A549 (cell line): ENCODE data around the gene ATP6V1G3. TPM values are rescaled to one million over a fixed set of nuclear protein-coding genes. Genes with fewer than 3 reads are reported as not detected.

ENCODE experiments used
- ATAC-seq, 2 experiments: fragments of 200-7000 bp in 1 of 2; fragments of >200 bp in 1 of 2; cut with Nextera tagmentation in 1 of 2; cut with Tn5 transposase in 1 of 2; 3 replicates each; pipeline versions ENCODE4 v1.8.0 to v1.9.1; 2018 to 2020; ENCODE audit warnings: mild to moderate bottlenecking in 1 of 2, moderate library complexity in 1 of 2
- CTCF ChIA-PET: fragments of 300-600 bp; sonication (Branson Sonifier 250); formaldehyde crosslinking; extraction: SDS; loops from one replicate; lab custom pipeline; 2021; ENCODE audit warnings: antibody characterized with exemption, inconsistent platforms; lab: Yijun Ruan, JAX
- POLR2A ChIA-PET: fragments of 350-600 bp; formaldehyde crosslinking; extraction: SDS; loops from one replicate; lab custom pipeline; 2021; ENCODE audit warnings: antibody characterized with exemption, inconsistent platforms; lab: Yijun Ruan, JAX
- DNase-seq, 2 experiments: peaks; one replicate each; pipeline versions ENCODE4 v3.0.0 to v3.0.0-alpha.2; 2011 to 2016; ENCODE audit warnings: low read depth in 1 of 2, low spot score in 1 of 2
- FAIRE-seq: peaks from 2 replicates; lab custom pipeline; 2011; peaks lifted over from hg19 to GRCh38; lab: Jason Lieb, UNC
- H3K27ac ChIP-seq, 2 experiments: fragments of >200 bp; sonication (Bioruptor Twin); formaldehyde crosslinking; 3 replicates each; pipeline ENCODE4 v1.5.1; 2016 to 2017
- H3K4me1 ChIP-seq: fragments of >200 bp; sonication (Bioruptor Twin); formaldehyde crosslinking; 3 replicates; pipeline ENCODE4 v1.6.1; 2016
- H3K4me2 ChIP-seq: fragments of >200 bp; sonication (Bioruptor Twin); formaldehyde crosslinking; 3 replicates; pipeline ENCODE4 v1.6.1; 2016
- H3K4me3 ChIP-seq: fragments of >200 bp; sonication (Bioruptor Twin); formaldehyde crosslinking; 3 replicates; pipeline ENCODE4 v1.5.1; 2016
- H3K9me3 ChIP-seq: fragments of >200 bp; sonication (Bioruptor Twin); formaldehyde crosslinking; 3 replicates; pipeline ENCODE4 v1.6.1; 2016
- CEBPB ChIP-seq, 2 experiments: fragments of >200 bp in 1 of 2; sonication (Bioruptor Twin) in 1 of 2; formaldehyde crosslinking in 1 of 2; IDR thresholded peaks; 2 replicates each; pipeline ENCODE4 v1.6.1; 2012 to 2016
- EHF ChIP-seq: fragments of 250-450 bp; sonication (Bioruptor Pico); IDR thresholded peaks from 2 replicates; pipeline ENCODE4 v1.5.0; 2020; ENCODE audit warnings: mild to moderate bottlenecking
- EHMT2 ChIP-seq: fragments of 200-600 bp; sonication (generic); IDR thresholded peaks from 2 replicates; pipeline ENCODE4 v1.6.1; 2016; ENCODE audit warnings: antibody characterized with exemption, low read depth, mild to moderate bottlenecking, moderate library complexity
- FOSL2 ChIP-seq, 2 experiments: fragments of 450-650 bp in 1 of 2; fragments of >200 bp in 1 of 2; sonication (Bioruptor Twin) in 1 of 2; formaldehyde crosslinking; IDR thresholded peaks; 2 replicates each; pipeline versions ENCODE4 v1.5.0 to v1.6.1; 2016 to 2020; ENCODE audit warnings: mild to moderate bottlenecking in 1 of 2, moderate library complexity in 1 of 2
- FOXS1 ChIP-seq: fragments of 250-450 bp; sonication (Bioruptor Pico); IDR thresholded peaks from 2 replicates; pipeline ENCODE4 v1.5.0; 2020; ENCODE audit warnings: mild to moderate bottlenecking, moderate library complexity
- HDAC2 ChIP-seq: fragments of 200-600 bp; sonication (generic); IDR thresholded peaks from 2 replicates; pipeline ENCODE4 v1.6.1; 2016
- HEYL ChIP-seq: fragments of 250-450 bp; sonication (Bioruptor Pico); IDR thresholded peaks from 2 replicates; pipeline ENCODE4 v1.8.0; 2021; ENCODE audit warnings: mild to moderate bottlenecking, moderate library complexity
- HOXA7 ChIP-seq: fragments of 250-450 bp; sonication (Bioruptor Pico); IDR thresholded peaks from 2 replicates; pipeline ENCODE4 v1.5.0; 2020; ENCODE audit warnings: mild to moderate bottlenecking, moderate library complexity
- JUNB ChIP-seq: fragments of >200 bp; sonication (Bioruptor Twin); formaldehyde crosslinking; IDR thresholded peaks from 2 replicates; pipeline ENCODE4 v1.6.1; 2016
- MAZ ChIP-seq: fragments of 150-350 bp; IDR thresholded peaks from 2 replicates; pipeline ENCODE4 v1.6.1; 2014; ENCODE audit warnings: antibody characterized with exemption, low read depth, low read length, borderline replicate concordance
- NPAS2 ChIP-seq: fragments of 250-450 bp; sonication (Bioruptor Pico); IDR thresholded peaks from 2 replicates; pipeline ENCODE4 v1.8.0; 2022; ENCODE audit warnings: mild to moderate bottlenecking, moderate library complexity, borderline replicate concordance
- NR3C1 ChIP-seq: fragments of >200 bp; sonication (Bioruptor Twin); formaldehyde crosslinking; IDR thresholded peaks from 3 replicates; pipeline ENCODE4 v1.6.1; 2017
- POLR2A ChIP-seq: IDR thresholded peaks from 2 replicates; pipeline ENCODE4 v1.6.1; 2012; ENCODE audit warnings: mild to moderate bottlenecking, low read length
- POLR2AphosphoS2 ChIP-seq: conservative IDR thresholded peaks from 2 replicates; pipeline ENCODE4 v1.6.1; 2012; ENCODE audit warnings: low read length, improper control_type of control experiment, inconsistent platforms
- RAD21 ChIP-seq, 2 experiments: fragments of >200 bp in 1 of 2; sonication (Bioruptor Twin) in 1 of 2; formaldehyde crosslinking in 1 of 2; IDR thresholded peaks in 1 of 2; conservative IDR thresholded peaks in 1 of 2; 2 replicates in 1 of 2; 3 replicates in 1 of 2; pipeline ENCODE4 v1.6.1; 2012 to 2018; ENCODE audit warnings: inconsistent platforms in 1 of 2
- RCOR1 ChIP-seq: fragments of 150-350 bp; IDR thresholded peaks from 2 replicates; pipeline ENCODE4 v1.6.1; 2014; ENCODE audit warnings: antibody characterized with exemption, low read length, low read depth
- RFX5 ChIP-seq: fragments of 450-650 bp; IDR thresholded peaks from 2 replicates; pipeline ENCODE4 v1.7.1; 2014; ENCODE audit warnings: antibody characterized with exemption, mild to moderate bottlenecking, moderate library complexity
- RNF2 ChIP-seq: fragments of 200-600 bp; sonication (generic); IDR thresholded peaks from 2 replicates; pipeline ENCODE4 v1.6.1; 2016; ENCODE audit warnings: low read depth, mild to moderate bottlenecking, antibody characterized with exemption, moderate library complexity, borderline replicate concordance
- TFCP2L1 ChIP-seq: fragments of 250-450 bp; sonication (Bioruptor Pico); IDR thresholded peaks from 2 replicates; pipeline ENCODE4 v1.5.0; 2021; ENCODE audit warnings: mild to moderate bottlenecking
- ZFP36 ChIP-seq: fragments of 450-650 bp; IDR thresholded peaks from 2 replicates; pipeline ENCODE4 v1.6.1; 2014; ENCODE audit warnings: borderline replicate concordance; ENCODE audit not compliant: partially characterized antibody
- ZSCAN20 ChIP-seq: fragments of 250-450 bp; sonication (Bioruptor Pico); IDR thresholded peaks from 2 replicates; pipeline ENCODE4 v1.8.0; 2022; ENCODE audit warnings: mild to moderate bottlenecking, moderate library complexity
- WGBS: methylation state at CpG from one replicate; pipeline ENCODE4 v1.1.6; 2017; ENCODE audit errors: missing lambda C conversion rate; 5-methylcytosine and 5-hydroxymethylcytosine counted together
- polyA plus RNA-seq, 4 experiments: library from polyadenylated mRNA; depleted of rRNA in 3 of 4; stranded (reverse); fragments of >200 nt; fragmentation: RNase III in 1 of 4; extraction: RNeasy Plus Mini Kit Qiagen cat#74134 plus additional on column Dnase treatment in 1 of 4; gene quantifications; 2 replicates in 3 of 4; 3 replicates in 1 of 4; pipeline ENCODE4 v1.2.3, GENCODE V29; 2011 to 2017
- TF ChIP-seq, protein P1 (sequence below): fragments of 200-600 bp; sonication (generic); IDR thresholded peaks from 2 replicates; pipeline ENCODE4 v1.6.1; 2016; ENCODE audit warnings: antibody characterized with exemption, mild to moderate bottlenecking, moderate library complexity
- TF ChIP-seq, protein P2 (sequence below): fragments of 250-450 bp; sonication (Bioruptor Pico); IDR thresholded peaks from 2 replicates; pipeline ENCODE4 v1.5.0; 2020; ENCODE audit warnings: low read depth, mild to moderate bottlenecking, moderate library complexity
- TF ChIP-seq, protein P3 (sequence below): fragments of 150-350 bp; IDR thresholded peaks from 2 replicates; pipeline ENCODE4 v1.6.1; 2014; ENCODE audit warnings: low read depth, mild to moderate bottlenecking, low read length
- TF ChIP-seq, protein P4 (sequence below): IDR thresholded peaks from 2 replicates; pipeline ENCODE4 v1.6.1; 2012; ENCODE audit warnings: low read depth, borderline replicate concordance
- TF ChIP-seq, protein P5 (sequence below): fragments of >200 bp; sonication (Bioruptor Twin); formaldehyde crosslinking; IDR thresholded peaks from 2 replicates; pipeline ENCODE4 v1.6.1; 2016
- TF ChIP-seq, protein P6 (sequence below): IDR thresholded peaks from 2 replicates; pipeline ENCODE4 v1.6.1; 2012

The ATP6V1G3 gene
- polyA plus RNA-seq, 2 of the 4 experiments (the other 2 are of a cell fraction): not detected

DNA sequence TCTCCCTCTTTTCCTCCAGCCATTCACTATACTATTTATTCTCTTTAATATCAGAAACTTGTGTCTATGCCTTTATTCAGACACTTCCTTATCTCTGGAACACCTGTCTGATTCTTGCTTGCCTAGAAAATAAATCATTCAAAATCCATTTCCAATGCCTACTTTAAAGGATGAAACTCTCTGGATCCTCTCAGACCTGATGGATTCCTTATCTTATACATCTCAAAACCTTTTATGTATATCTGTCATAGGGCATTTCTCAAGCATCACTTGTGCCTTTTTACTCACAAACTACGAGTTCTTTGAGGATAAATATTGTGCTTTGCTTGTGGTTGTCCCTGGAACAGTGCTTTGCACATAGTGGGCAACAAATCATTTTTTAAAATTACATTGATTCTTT lies 3.8 kb upstream of the ATP6V1G3 start:
- ATAC-seq (no peak), DNase-seq (no peak), FAIRE-seq (no peak)
- ChIA-PET POLR2A (no interaction called here), CTCF (no interaction called here)
- Histone ChIP-seq H3K4me1 (no peaks in the 10 kb centered on the region), H3K27ac (no peak overlapping the region), H3K9me3 (no peaks in the 10 kb centered on the region), H3K4me2 (no peak overlapping the region), H3K4me3 (no peak overlapping the region)
- 3% methylated on average over 1 of the region's 1 CpG for WGBS
- TF ChIP-seq, protein P1, sequence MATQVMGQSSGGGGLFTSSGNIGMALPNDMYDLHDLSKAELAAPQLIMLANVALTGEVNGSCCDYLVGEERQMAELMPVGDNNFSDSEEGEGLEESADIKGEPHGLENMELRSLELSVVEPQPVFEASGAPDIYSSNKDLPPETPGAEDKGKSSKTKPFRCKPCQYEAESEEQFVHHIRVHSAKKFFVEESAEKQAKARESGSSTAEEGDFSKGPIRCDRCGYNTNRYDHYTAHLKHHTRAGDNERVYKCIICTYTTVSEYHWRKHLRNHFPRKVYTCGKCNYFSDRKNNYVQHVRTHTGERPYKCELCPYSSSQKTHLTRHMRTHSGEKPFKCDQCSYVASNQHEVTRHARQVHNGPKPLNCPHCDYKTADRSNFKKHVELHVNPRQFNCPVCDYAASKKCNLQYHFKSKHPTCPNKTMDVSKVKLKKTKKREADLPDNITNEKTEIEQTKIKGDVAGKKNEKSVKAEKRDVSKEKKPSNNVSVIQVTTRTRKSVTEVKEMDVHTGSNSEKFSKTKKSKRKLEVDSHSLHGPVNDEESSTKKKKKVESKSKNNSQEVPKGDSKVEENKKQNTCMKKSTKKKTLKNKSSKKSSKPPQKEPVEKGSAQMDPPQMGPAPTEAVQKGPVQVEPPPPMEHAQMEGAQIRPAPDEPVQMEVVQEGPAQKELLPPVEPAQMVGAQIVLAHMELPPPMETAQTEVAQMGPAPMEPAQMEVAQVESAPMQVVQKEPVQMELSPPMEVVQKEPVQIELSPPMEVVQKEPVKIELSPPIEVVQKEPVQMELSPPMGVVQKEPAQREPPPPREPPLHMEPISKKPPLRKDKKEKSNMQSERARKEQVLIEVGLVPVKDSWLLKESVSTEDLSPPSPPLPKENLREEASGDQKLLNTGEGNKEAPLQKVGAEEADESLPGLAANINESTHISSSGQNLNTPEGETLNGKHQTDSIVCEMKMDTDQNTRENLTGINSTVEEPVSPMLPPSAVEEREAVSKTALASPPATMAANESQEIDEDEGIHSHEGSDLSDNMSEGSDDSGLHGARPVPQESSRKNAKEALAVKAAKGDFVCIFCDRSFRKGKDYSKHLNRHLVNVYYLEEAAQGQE: no peak
- TF ChIP-seq EHMT2 (no peak), HDAC2 (no peak), RCOR1 (no peak), FOSL2 (IDR thresholded peaks at IDR 0.05) (no peak), FOSL2 (CRISPR knock-in tag; IDR thresholded peaks at IDR 0.05) (no peak), CEBPB (IDR thresholded peaks at IDR 0.05) (no peak), HEYL (CRISPR knock-in tag) (no peak), ZFP36 (no peak), RFX5 (no peak), EHF (CRISPR knock-in tag) (no peak), ZSCAN20 (no peak), JUNB (no peak), RAD21 (conservative IDR thresholded peaks at IDR 0.05 in 1 of 2, IDR thresholded peaks at IDR 0.05 in 1 of 2) (no peak), TFCP2L1 (CRISPR knock-in tag) (no peak), POLR2A (no peak)
- TF ChIP-seq, protein P2, sequence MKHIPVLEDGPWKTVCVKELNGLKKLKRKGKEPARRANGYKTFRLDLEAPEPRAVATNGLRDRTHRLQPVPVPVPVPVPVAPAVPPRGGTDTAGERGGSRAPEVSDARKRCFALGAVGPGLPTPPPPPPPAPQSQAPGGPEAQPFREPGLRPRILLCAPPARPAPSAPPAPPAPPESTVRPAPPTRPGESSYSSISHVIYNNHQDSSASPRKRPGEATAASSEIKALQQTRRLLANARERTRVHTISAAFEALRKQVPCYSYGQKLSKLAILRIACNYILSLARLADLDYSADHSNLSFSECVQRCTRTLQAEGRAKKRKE: no peak

DNA sequence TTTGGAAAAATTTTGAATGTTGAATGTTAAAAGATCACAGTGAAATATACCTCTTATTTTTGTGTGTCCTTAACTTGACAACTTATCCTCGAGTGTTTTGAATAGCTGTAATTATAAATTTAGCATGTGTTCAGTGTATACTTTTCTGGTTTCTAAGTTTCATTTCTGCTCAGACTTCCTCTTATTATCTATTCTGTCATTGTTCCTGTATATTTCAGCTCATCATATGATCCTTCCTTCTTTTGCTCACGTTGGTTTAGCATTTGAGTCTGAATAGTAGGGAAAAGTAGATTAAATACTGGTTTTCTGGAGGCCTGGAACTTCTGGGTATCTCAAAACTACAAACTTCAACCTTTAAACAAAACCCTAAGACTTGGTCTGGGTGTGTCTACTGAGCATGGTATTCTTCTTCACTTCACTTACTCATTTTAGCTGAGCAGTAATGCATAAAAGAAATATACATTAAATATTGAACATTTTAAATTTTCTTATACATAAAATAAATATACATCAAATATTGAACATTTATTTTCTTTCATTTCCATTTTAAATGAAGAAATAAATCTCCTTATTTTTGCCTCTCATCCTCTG lies 3.3 kb upstream of the ATP6V1G3 start:
- POLR2A ChIA-PET: interaction anchor here (0.9 kb wide), 1 partner anchor 34 kb away, joined by 3 read pairs; no protein-coding TSS in a partner anchor
- Histone ChIP-seq H3K4me3 (no peak overlapping the region), H3K4me2 (no peak overlapping the region)
- no peak for TF ChIP-seq RFX5
- TF ChIP-seq, protein P3, sequence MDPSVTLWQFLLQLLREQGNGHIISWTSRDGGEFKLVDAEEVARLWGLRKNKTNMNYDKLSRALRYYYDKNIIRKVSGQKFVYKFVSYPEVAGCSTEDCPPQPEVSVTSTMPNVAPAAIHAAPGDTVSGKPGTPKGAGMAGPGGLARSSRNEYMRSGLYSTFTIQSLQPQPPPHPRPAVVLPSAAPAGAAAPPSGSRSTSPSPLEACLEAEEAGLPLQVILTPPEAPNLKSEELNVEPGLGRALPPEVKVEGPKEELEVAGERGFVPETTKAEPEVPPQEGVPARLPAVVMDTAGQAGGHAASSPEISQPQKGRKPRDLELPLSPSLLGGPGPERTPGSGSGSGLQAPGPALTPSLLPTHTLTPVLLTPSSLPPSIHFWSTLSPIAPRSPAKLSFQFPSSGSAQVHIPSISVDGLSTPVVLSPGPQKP: no peak
- TF ChIP-seq, protein P4, sequence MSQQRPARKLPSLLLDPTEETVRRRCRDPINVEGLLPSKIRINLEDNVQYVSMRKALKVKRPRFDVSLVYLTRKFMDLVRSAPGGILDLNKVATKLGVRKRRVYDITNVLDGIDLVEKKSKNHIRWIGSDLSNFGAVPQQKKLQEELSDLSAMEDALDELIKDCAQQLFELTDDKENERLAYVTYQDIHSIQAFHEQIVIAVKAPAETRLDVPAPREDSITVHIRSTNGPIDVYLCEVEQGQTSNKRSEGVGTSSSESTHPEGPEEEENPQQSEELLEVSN: no peak
- TF ChIP-seq POLR2AphosphoS2: no peak
- no peak for TF ChIP-seq NR3C1
- no peak for TF ChIP-seq JUNB
- no peak for TF ChIP-seq NPAS2
- TF ChIP-seq, protein P5, sequence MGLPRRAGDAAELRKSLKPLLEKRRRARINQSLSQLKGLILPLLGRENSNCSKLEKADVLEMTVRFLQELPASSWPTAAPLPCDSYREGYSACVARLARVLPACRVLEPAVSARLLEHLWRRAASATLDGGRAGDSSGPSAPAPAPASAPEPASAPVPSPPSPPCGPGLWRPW: no peak
- TF ChIP-seq RNF2: no peak
- no peak for TF ChIP-seq MAZ
- TF ChIP-seq, protein P6, sequence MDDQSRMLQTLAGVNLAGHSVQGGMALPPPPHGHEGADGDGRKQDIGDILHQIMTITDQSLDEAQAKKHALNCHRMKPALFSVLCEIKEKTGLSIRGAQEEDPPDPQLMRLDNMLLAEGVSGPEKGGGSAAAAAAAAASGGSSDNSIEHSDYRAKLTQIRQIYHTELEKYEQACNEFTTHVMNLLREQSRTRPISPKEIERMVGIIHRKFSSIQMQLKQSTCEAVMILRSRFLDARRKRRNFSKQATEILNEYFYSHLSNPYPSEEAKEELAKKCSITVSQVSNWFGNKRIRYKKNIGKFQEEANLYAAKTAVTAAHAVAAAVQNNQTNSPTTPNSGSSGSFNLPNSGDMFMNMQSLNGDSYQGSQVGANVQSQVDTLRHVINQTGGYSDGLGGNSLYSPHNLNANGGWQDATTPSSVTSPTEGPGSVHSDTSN: no peak
- TF ChIP-seq HOXA7 (CRISPR knock-in tag): no peak
- no peak for TF ChIP-seq FOXS1 (CRISPR knock-in tag)
- TF ChIP-seq, all 56 proteins: peak for 0
- no peak for ATAC-seq
- 35% methylated on average over 2 of the region's 2 CpGs for WGBS
- FAIRE-seq: no peak
- H3K9me3 ChIP-seq: no peaks in the 10 kb centered on the region
- CTCF ChIA-PET: no interaction called here
- no peak overlapping the region for H3K27ac ChIP-seq
- H3K4me1 ChIP-seq: no peaks in the 10 kb centered on the region
- DNase-seq: no peak
